Smooth muscle cell (in vitro differentiated cells): ENCODE data around the gene NSG2. TPM values are rescaled to one million over a fixed set of nuclear protein-coding genes. Genes with fewer than 3 reads are reported as not detected.

Source experiments
- DNase-seq: peaks from one replicate; lab custom pipeline; 2025; ENCODE audit not compliant: unreplicated experiment; lab: John Stamatoyannopoulos, UW
- H2AFZ ChIP-seq: fragments of 200-600 bp; sonication (generic); 2 replicates; pipeline ENCODE4 v1.6.0; 2016; ENCODE audit warnings: antibody characterized with exemption, low read depth, mild to moderate bottlenecking
- H3F3A ChIP-seq: fragments of 200-600 bp; sonication (generic); 2 replicates; pipeline ENCODE4 v1.6.0; 2017; ENCODE audit warnings: antibody characterized with exemption, low read depth
- H3K27ac ChIP-seq: fragments of 200-600 bp; sonication (generic); 2 replicates; pipeline ENCODE4 v1.5.1; 2016; ENCODE audit warnings: low read depth, mild to moderate bottlenecking
- H3K27me3 ChIP-seq: fragments of 200-600 bp; sonication (generic); 2 replicates; pipeline ENCODE4 v1.6.1; 2016; ENCODE audit warnings: low read depth, mild to moderate bottlenecking
- H3K36me3 ChIP-seq: fragments of 200-600 bp; sonication (generic); 2 replicates; pipeline ENCODE4 v1.5.1; 2016; ENCODE audit warnings: low read depth
- H3K4me1 ChIP-seq: fragments of 200-600 bp; sonication (generic); 2 replicates; pipeline ENCODE4 v1.5.1; 2016; ENCODE audit warnings: low read depth
- H3K4me2 ChIP-seq: fragments of 200-600 bp; sonication (generic); 2 replicates; pipeline ENCODE4 v1.6.0; 2016; ENCODE audit warnings: mild to moderate bottlenecking
- H3K4me3 ChIP-seq: fragments of 200-600 bp; sonication (generic); 2 replicates; pipeline ENCODE4 v1.5.1; 2016; ENCODE audit warnings: mild to moderate bottlenecking
- H3K79me2 ChIP-seq: fragments of 200-600 bp; sonication (generic); 2 replicates; pipeline ENCODE4 v1.6.0; 2016; ENCODE audit warnings: low read depth, mild to moderate bottlenecking
- H3K9ac ChIP-seq: fragments of 200-600 bp; sonication (generic); 2 replicates; pipeline ENCODE4 v1.6.0; 2016; ENCODE audit warnings: low read depth
- H3K9me3 ChIP-seq: fragments of 200-600 bp; sonication (generic); replicated peaks from 2 replicates; pipeline ENCODE4 v1.5.1; 2016; ENCODE audit warnings: low read depth
- H4K20me1 ChIP-seq: fragments of 200-600 bp; sonication (generic); 2 replicates; pipeline ENCODE4 v1.6.0; 2016; ENCODE audit warnings: low read depth
- CTCF ChIP-seq: fragments of 200-600 bp; sonication (generic); IDR thresholded peaks from 2 replicates; pipeline ENCODE4 v1.5.1; 2017; ENCODE audit warnings: borderline replicate concordance, mild to moderate bottlenecking, antibody characterized with exemption; ENCODE audit not compliant: insufficient read depth, poor library complexity, severe bottlenecking
- WGBS: methylation state at CpG from one replicate; pipeline ENCODE4 v1.1.7; 2016; ENCODE audit warnings: low lambda C conversion rate; 5-methylcytosine and 5-hydroxymethylcytosine counted together
- polyA plus RNA-seq: library from polyadenylated mRNA; unstranded; fragments of >200 nt; fragmentation: Nextera tagmentation; extraction: Ambion mirVana; gene quantifications from 2 replicates; pipeline ENCODE4 v1.2.1, GENCODE V29; 2016
- total RNA-seq: library from RNA; depleted of rRNA; stranded (reverse); fragments of >200 nt; gene quantifications from 2 replicates; pipeline ENCODE4 v1.2.3, GENCODE V29; 2014

NSG2 gene
- total and polyA plus RNA-seq, 2 experiments from 2014 or later = 0.18 TPM; not detected in 1

- H3K79me2 ChIP-seq = no peaks in the 10 kb centered on the region
- no peak for DNase-seq
- H3K4me2 ChIP-seq = no peak overlapping the region
- no peak overlapping the region for H3K27ac ChIP-seq
- H2AFZ ChIP-seq = no peak overlapping the region
- H3K4me3 ChIP-seq = no peak overlapping the region
- H3K36me3 ChIP-seq = no peaks in the 10 kb centered on the region
- no peaks in the 10 kb centered on the region for H3K9me3 ChIP-seq
- H3F3A ChIP-seq = no peaks in the 10 kb centered on the region
- H3K27me3 ChIP-seq = peaks cover 9% of the 10 kb centered on the region
- no peak overlapping the region for H3K9ac ChIP-seq
- no peaks in the 10 kb centered on the region for H3K4me1 ChIP-seq
- 25% methylated on average over 8 of the region's 8 CpGs for WGBS
- H4K20me1 ChIP-seq = no peaks in the 10 kb centered on the region
- no peak for TF ChIP-seq CTCF
Observed at GRCh38 chr5:174065528-174066197, 20.2 kb downstream of the NSG2 start.

GRCh38 chr5:174067499-174067898, 22.0 kb downstream of the NSG2 start:
- Histone ChIP-seq H3K4me3 (no peak overlapping the region), H4K20me1 (no peaks in the 10 kb centered on the region), H3K9me3 (no peaks in the 10 kb centered on the region), H2AFZ (no peak overlapping the region), H3K27me3 (peaks cover 7% of the 10 kb centered on the region), H3K36me3 (no peaks in the 10 kb centered on the region), H3K79me2 (no peaks in the 10 kb centered on the region), H3F3A (no peaks in the 10 kb centered on the region), H3K27ac (no peak overlapping the region), H3K4me1 (no peaks in the 10 kb centered on the region), H3K4me2 (no peak overlapping the region), H3K9ac (no peak overlapping the region)
- WGBS = 93% methylated on average over 1 of the region's 1 CpG
- no peak for TF ChIP-seq CTCF
- no peak for DNase-seq

- H3K27ac ChIP-seq = no peak overlapping the region
- no peaks in the 10 kb centered on the region for H3K9me3 ChIP-seq
- no peak overlapping the region for H3K4me2 ChIP-seq
- TF ChIP-seq CTCF = no peak
- H3K79me2 ChIP-seq = no peaks in the 10 kb centered on the region
- H3K36me3 ChIP-seq = no peaks in the 10 kb centered on the region
- no peak overlapping the region for H2AFZ ChIP-seq
- H3K4me1 ChIP-seq = no peaks in the 10 kb centered on the region
- H3F3A ChIP-seq = no peaks in the 10 kb centered on the region
- no peak overlapping the region for H3K9ac ChIP-seq
- WGBS = 92% methylated on average over 8 of the region's 8 CpGs
- no peak overlapping the region for H3K4me3 ChIP-seq
- DNase-seq = no peak
- no peaks in the 10 kb centered on the region for H4K20me1 ChIP-seq
- H3K27me3 ChIP-seq = peaks cover 7% of the 10 kb centered on the region
Observed at GRCh38 chr5:174071484-174071883, 26.0 kb downstream of the NSG2 start.

GRCh38 chr5:174073122-174073660, 27.7 kb downstream of the NSG2 start:
- Histone ChIP-seq H3K4me3 (no peak overlapping the region), H3K9me3 (no peaks in the 10 kb centered on the region), H3K79me2 (no peaks in the 10 kb centered on the region), H4K20me1 (no peaks in the 10 kb centered on the region), H3K27me3 (peaks cover 6% of the 10 kb centered on the region), H3K27ac (no peak overlapping the region), H3K4me1 (no peaks in the 10 kb centered on the region), H3K36me3 (no peaks in the 10 kb centered on the region), H2AFZ (no peak overlapping the region), H3K9ac (no peak overlapping the region), H3F3A (no peaks in the 10 kb centered on the region), H3K4me2 (no peak overlapping the region)
- DNase-seq = no peak
- 92% methylated on average over 3 of the region's 3 CpGs for WGBS
- no peak for TF ChIP-seq CTCF
